ENCODE results near the gene SIRPB2. TPM values are rescaled to one million over a fixed set of nuclear protein-coding genes. Genes with fewer than 3 reads are reported as not detected.

The SIRPB2 gene
- total and polyA plus RNA-seq, 2 of the 4 experiments (the other 2 are of a cell fraction) = not detected

DNA sequence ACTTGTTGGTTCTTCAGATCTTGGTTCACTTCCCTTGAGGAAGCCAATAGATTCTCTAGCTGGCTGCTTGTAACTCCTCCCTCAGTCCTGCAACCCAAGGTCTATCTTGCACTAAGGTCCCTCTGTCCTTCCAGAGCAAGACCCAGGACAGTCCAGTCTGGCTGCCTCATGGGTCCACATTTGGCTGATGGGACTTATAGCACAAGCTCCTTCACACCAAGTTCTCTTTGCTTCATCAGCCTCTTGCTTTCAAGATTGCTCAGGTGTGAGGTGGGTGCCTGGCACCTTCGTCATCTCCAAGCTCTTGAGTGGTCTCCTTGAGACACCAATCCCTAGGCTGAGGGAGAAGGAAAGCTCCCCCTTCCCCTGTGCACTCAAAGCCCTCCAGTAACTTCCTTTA lies 52.9 kb downstream of the SIRPB2 start:
- Histone ChIP-seq H2BK15ac (ENCODE audit: low read depth, low read length) (no peak overlapping the region), H3K9me1 (ENCODE audit: insufficient read depth, low read length) (peaks cover 6% of the 10 kb centered on the region; the same call in 1 of the 2 replicates), H3K4me1 (ENCODE audit: control insufficient read depth, insufficient read depth, low read length) (no peaks in the 10 kb centered on the region), H4K91ac (ENCODE audit: insufficient read depth, low read depth, low read length) (no peak overlapping the region), H3K27me3 (ENCODE audit: control insufficient read depth, insufficient read depth, low read length) (no peaks in the 10 kb centered on the region), H3K4ac (ENCODE audit: low read depth, low read length) (no peak overlapping the region), H3K9me3 (ENCODE audit: control insufficient read depth, insufficient read depth, low read length) (no peaks in the 10 kb centered on the region), H2AK9ac (replicated peaks; ENCODE audit: low read depth, low read length, poor library complexity) (no peak overlapping the region), H2AK5ac (ENCODE audit: low read depth, low read length) (no peak overlapping the region), H2BK5ac (ENCODE audit: low read depth, low read length, poor library complexity, severe bottlenecking) (no peak overlapping the region), H2AFZ (replicated peaks; ENCODE audit: low read length, poor library complexity) (no peak overlapping the region), H2BK120ac (ENCODE audit: low read depth, low read length) (no peak overlapping the region), H3K23ac (ENCODE audit: low read depth, low read length) (no peak overlapping the region), H2BK20ac (ENCODE audit: low read depth, low read length) (no peak overlapping the region), H4K5ac (ENCODE audit: low read depth, low read length) (no peak overlapping the region), H3K27ac (ENCODE audit: insufficient read depth, low read length) (no peak overlapping the region), H4K20me1 (ENCODE audit: insufficient read depth, low read length) (no peaks in the 10 kb centered on the region), H3K9ac (ENCODE audit: low read depth, low read length) (no peak overlapping the region), H3K56ac (ENCODE audit: extremely low read depth, insufficient read depth, low read length) (no peak overlapping the region), H4K8ac (ENCODE audit: low read depth in 2 of 2, low read length in 2 of 2) (no peak overlapping the region), H3K4me3 (ENCODE audit: insufficient read depth, low read depth, low read length) (no peak overlapping the region), H3K14ac (replicated peaks; ENCODE audit: low read depth, low read length) (no peak overlapping the region), H3K18ac (ENCODE audit: low read depth, low read length) (no peak overlapping the region), H3K36me3 (ENCODE audit: control insufficient read depth, insufficient read depth, low read length) (peaks cover 17% of the 10 kb centered on the region), H3K79me1 (ENCODE audit: low read depth in 1 of 2, low read length in 2 of 2) (no peaks in the 10 kb centered on the region), H3K4me2 (ENCODE audit: low read depth, low read length) (no peak overlapping the region)
- CTCF ChIA-PET = interaction anchor here (1.0 to 1.1 kb wide), 2 partner anchors 66 to 123 kb away, joined by 3 read pairs; no protein-coding TSS in a partner anchor
- POLR2A ChIA-PET (ENCODE audit: unreplicated experiment) = interaction anchor here (0.5 kb wide), 1 partner anchor 124 kb away, joined by 4 read pairs; no protein-coding TSS in a partner anchor
- dilution Hi-C loops (cut with HindIII; ENCODE audit: low sequenced_read_pairs, unreplicated experiment) = no loop called here
- TF ChIP-seq, protein P1, sequence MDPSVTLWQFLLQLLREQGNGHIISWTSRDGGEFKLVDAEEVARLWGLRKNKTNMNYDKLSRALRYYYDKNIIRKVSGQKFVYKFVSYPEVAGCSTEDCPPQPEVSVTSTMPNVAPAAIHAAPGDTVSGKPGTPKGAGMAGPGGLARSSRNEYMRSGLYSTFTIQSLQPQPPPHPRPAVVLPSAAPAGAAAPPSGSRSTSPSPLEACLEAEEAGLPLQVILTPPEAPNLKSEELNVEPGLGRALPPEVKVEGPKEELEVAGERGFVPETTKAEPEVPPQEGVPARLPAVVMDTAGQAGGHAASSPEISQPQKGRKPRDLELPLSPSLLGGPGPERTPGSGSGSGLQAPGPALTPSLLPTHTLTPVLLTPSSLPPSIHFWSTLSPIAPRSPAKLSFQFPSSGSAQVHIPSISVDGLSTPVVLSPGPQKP (IDR thresholded peaks at IDR 0.05; ENCODE audit: borderline replicate concordance, low read depth, low read length) = no peak
- no peak for TF ChIP-seq POLR2A (IDR thresholded peaks at IDR 0.05; ENCODE audit: low read depth, low read length)
- no peak for TF ChIP-seq RFX5 (IDR thresholded peaks at IDR 0.05; ENCODE audit: low read depth, low read length)
- TF ChIP-seq, protein P2, sequence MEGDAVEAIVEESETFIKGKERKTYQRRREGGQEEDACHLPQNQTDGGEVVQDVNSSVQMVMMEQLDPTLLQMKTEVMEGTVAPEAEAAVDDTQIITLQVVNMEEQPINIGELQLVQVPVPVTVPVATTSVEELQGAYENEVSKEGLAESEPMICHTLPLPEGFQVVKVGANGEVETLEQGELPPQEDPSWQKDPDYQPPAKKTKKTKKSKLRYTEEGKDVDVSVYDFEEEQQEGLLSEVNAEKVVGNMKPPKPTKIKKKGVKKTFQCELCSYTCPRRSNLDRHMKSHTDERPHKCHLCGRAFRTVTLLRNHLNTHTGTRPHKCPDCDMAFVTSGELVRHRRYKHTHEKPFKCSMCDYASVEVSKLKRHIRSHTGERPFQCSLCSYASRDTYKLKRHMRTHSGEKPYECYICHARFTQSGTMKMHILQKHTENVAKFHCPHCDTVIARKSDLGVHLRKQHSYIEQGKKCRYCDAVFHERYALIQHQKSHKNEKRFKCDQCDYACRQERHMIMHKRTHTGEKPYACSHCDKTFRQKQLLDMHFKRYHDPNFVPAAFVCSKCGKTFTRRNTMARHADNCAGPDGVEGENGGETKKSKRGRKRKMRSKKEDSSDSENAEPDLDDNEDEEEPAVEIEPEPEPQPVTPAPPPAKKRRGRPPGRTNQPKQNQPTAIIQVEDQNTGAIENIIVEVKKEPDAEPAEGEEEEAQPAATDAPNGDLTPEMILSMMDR (conservative IDR thresholded peaks at IDR 0.05; ENCODE audit: low read depth, low read length) = no peak
- no peak for TF ChIP-seq MXI1 (IDR thresholded peaks at IDR 0.05; ENCODE audit: borderline replicate concordance, low read depth, low read length)
- TF ChIP-seq RAD21 (IDR thresholded peaks at IDR 0.05; ENCODE audit: low read length) = no peak
- no peak for TF ChIP-seq FOS (IDR thresholded peaks at IDR 0.05; ENCODE audit: low read depth, low read length)
- TF ChIP-seq RCOR1 (IDR thresholded peaks at IDR 0.05; ENCODE audit: insufficient replicate concordance, low read length) = no peak
- TF ChIP-seq CHD1 (IDR thresholded peaks at IDR 0.05; ENCODE audit: low read depth, low read length) = no peak
- WGBS, 2 experiments (ENCODE audit: extremely low coverage in 2 of 2, insufficient read length in 1 of 2) = no CpG with 5 or more reads among the region's 1 CpG
- no TSS peak for BruUV-seq (replicated peaks)
- ATAC-seq (ENCODE audit: low read depth) (no peak), DNase-seq (no peak)
- in situ Hi-C loops (cut with MboI; ENCODE audit: low sequenced_read_pairs) = no loop called here
- intact Hi-C loops (cut with micrococcal nuclease) = loop anchor here (5.0 kb wide), 2 partner anchors 66 to 231 kb away; no protein-coding TSS in a partner anchor
